Kidney capillary endothelial cell (primary cell): ENCODE results near the gene FMO1.
"Not testable (repeated sequence)": the region's sequence is repeated elsewhere in the genome, so short reads cannot be mapped to it uniquely, and the experiment has no call there.

Source experiments
- DNase-seq: peaks from one replicate; pipeline ENCODE4 v3.0.0-alpha.2; 2018; ENCODE audit warnings: low spot score

The FMO1 gene

DNA sequence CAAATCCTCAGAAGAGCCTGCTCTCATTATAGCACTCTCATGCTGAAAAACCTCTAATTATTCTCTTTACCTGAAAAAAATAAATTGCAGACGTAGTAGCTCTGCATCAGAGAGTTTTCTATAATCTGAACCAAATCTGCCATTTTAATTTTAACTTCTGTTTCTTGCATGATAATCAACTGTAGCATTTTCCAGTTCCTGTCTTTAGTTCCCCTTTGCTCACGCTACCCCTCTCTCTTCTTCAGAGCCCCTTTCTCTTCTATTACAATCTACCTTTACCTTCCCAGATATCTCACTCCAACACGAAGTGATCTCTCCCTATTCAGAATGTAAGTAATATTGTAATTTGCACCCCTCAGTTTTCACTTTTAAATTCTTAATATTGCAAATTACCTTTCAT is 31.4 kb downstream of the FMO1 start:
- no peak for DNase-seq

DNA sequence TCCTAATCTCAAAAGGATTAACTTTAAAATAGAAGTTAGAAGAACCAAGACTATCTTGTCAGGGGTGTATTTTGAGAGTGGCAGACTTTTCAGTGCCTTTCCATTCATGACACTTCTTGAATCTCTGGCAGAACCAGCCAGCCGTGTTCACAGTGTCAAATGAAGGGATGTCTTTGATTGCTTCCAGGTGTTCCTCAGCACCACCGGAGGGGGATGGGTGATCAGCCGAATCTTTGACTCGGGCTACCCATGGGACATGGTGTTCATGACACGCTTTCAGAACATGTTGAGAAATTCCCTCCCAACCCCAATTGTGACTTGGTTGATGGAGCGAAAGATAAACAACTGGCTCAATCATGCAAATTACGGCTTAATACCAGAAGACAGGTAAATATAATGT is 32.3 kb downstream of the FMO1 start:
- no peak for DNase-seq

- no peak for DNase-seq
Observed at GRCh38 chr1:171286032-171286705, 37.9 kb downstream of the FMO1 start.

DNA sequence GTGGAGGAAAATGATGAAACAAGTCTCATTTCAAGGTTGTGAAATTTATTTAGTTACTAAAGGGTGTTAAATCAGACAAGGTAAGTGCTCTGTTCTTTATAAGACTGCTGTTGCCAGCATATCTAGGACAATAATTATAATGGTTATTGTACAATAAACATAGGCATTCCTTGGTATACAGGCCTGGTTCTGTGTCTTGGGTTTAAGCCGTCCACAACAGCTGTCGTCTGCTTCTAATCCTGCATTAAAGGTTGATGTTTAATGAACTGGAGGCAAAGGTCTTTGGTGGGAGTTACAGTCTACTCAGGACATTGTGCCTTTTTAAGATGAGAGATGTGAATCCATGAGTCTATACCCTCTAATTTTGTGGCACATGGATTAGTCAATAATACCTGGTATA is 42.3 kb downstream of the FMO1 start:
- no peak for DNase-seq

- no peak for DNase-seq
Observed at GRCh38 chr1:171292799-171293198, 44.5 kb downstream of the FMO1 start.

DNA sequence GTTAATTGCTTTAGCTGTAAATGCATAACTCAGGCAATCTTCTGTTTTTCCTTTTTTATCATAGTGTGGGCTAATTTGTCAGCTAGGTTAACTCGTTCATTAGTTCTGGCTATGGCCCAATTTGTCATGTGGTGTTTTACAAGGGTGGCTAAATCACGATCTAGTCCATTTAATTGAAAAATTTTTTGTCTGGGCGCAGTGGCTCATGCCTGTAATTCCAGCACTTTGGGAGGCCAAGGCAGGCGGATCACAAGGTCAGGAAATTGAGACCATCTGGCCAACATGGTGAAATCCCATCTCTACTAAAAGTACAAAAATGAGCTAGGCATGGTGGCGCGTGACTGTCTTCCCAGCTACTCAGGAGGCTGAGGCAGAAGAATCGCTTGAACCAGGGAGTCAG is 47.1 kb downstream of the FMO1 start:
- not testable (repeated sequence) for DNase-seq

- DNase-seq, result no peak
Observed at GRCh38 chr1:171295821-171296220, 47.5 kb downstream of the FMO1 start.

- DNase-seq, result no peak
Observed at GRCh38 chr1:171296897-171297296, 48.6 kb downstream of the FMO1 start.

DNA sequence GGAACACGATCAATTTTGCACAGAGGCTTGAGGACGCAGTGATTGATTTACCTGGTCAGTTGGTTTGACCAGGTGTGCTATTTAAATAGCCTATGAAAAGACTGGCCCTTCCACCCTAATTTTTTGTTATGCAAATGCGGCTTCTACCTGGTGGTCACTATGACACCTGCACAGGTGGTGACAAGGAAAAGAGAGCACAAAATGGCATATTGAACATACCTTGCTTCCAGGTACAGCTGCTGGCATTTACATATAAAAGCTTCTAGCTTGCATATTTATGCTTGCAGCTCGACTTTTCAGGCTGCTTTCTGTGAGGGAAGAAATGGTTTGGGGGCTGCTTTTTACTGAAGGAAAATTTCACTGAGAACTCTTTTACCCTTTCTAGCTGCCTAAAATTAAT is 50.4 kb downstream of the FMO1 start:
- DNase-seq, result no peak

DNA sequence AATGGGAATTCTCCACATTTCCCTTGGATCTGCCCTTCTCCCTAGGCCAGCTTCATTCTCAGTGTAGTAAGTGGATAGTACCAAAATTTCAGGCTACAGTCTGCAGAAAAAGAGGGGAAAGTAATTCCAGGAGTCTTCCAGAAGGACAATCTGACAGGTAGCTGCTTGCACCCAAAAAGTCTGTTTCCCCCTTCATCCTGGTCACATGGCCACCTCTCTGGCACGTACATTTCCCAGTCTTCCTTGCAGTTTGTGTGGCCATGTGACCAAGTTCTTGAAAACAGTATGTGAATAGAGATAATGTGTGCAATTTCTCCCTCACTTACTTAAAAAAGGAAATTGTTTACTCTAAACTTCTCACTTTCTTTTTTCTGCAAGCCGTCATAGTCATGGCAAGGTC is 51.0 kb downstream of the FMO1 start:
- DNase-seq, result no peak

- no peak for DNase-seq
Observed at GRCh38 chr1:171300401-171300800, 52.1 kb downstream of the FMO1 start.

- no peak for DNase-seq
Observed at GRCh38 chr1:171310661-171311087, 62.4 kb downstream of the FMO1 start.

DNA sequence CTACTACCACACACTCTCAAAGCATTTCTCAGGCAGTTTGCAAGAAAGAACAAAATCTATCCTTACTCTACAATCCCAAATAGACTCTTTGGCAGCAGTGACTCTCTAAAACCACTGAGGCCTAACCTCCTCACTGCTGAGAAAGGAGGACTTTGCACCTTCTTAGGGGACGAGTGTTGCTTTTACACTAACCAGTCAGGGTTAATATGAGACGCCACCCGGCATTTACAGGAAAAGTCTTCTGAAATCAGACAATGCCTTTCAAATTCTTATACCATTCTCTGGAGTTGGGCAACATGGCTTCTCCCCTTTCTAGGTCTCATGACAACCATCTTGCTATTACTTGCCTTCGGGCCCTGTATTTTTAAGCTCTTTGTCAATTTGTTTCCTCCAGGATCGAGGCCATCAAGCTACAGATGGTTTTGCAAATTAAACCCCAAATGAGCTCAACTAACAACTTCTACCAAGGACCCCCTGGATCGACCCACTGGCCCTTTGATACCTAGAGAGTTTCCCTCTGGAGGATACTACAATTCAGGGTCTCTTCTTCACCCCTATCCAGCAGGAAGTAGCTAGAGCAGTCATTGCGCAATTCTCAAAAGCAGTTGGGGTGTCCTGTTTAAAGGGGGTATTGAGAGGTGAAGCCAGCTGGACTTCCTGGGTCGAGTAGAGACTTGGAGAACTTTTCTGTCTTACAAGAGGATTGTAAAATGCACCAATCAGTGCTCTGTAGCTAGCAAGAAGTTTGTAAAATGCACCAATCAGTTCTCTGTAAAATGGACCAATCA is 63.7 kb downstream of the FMO1 start:
- no peak for DNase-seq

DNA sequence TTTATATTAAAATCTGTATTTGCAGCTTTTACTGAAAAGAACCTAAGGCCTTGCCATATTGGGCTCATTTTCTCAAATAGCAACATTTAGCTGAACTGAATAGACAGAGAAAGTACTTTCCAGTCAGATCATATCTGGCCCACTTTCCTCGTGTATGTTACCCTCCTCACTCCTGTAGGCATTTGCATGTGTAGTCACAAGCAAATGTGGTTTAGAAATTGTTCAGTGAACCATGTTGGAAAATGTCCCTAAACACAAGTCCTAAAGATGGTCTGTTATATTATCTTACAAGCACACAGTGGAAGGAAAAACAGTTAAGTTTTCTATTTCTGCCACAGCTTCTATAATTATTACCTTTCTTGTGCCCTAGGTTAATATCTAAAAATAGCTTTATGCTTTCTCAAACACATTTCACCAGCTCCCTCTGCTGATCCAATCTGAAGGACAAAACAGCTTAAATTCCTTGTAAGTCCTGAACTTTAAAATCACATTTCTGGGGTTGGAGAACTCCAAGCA is 65.1 kb downstream of the FMO1 start:
- no peak for DNase-seq

- peak; percentile 95 for DNase-seq
Observed at GRCh38 chr1:171313835-171314320, 65.6 kb downstream of the FMO1 start, which contains the start of gene FMO4. Gene FMO4, plus strand, starts transcription at chr1:171314183. Its CDS starts 5,643 bp downstream, at chr1:171319826.

- no peak for DNase-seq
Observed at GRCh38 chr1:171329251-171329650, 81.0 kb downstream of the FMO1 start.

GRCh38 chr1:171334024-171334640 is 85.8 kb downstream of the FMO1 start:
- no peak for DNase-seq
